Mesendoderm (in vitro differentiated cells): ENCODE results near the gene MACROD2.

Source experiments
- DNase-seq: peaks from one replicate; pipeline ENCODE4 v3.0.0; 2013
- H2AK5ac ChIP-seq: 2 replicates; pipeline ENCODE4 v1.6.1; 2013; ENCODE audit warnings: low read length, inconsistent platforms
- H2BK120ac ChIP-seq: 2 replicates; pipeline ENCODE4 v1.6.1; 2013; ENCODE audit warnings: low read depth, mild to moderate bottlenecking, low read length, moderate library complexity, mixed read lengths
- H2BK15ac ChIP-seq: replicated peaks from 2 replicates; pipeline ENCODE4 v1.6.1; 2013; ENCODE audit warnings: low read depth, mild to moderate bottlenecking, moderate library complexity
- H2BK5ac ChIP-seq: 2 replicates; pipeline ENCODE4 v1.6.1; 2013; ENCODE audit warnings: low read length, inconsistent platforms
- H3K18ac ChIP-seq: 2 replicates; pipeline ENCODE4 v1.6.1; 2013; ENCODE audit warnings: mild to moderate bottlenecking, low read length, mixed read lengths
- H3K23ac ChIP-seq: one replicate; pipeline ENCODE4 v1.6.1; 2013; ENCODE audit warnings: low read length
- H3K27ac ChIP-seq: 2 replicates; pipeline ENCODE4 v1.5.1; 2013; ENCODE audit warnings: low read depth, mild to moderate bottlenecking, inconsistent platforms, low read length, moderate library complexity
- H3K27me3 ChIP-seq: 2 replicates; pipeline ENCODE4 v1.6.1; 2013; ENCODE audit warnings: low read length, control low read depth, mild to moderate bottlenecking, inconsistent platforms; ENCODE audit not compliant: insufficient read depth, poor library complexity
- H3K36me3 ChIP-seq: 2 replicates; pipeline ENCODE4 v1.6.1; 2013; ENCODE audit warnings: low read length, inconsistent platforms; ENCODE audit not compliant: control insufficient read depth, insufficient read depth
- H3K4ac ChIP-seq: one replicate; pipeline ENCODE4 v1.6.1; 2013; ENCODE audit warnings: low read depth, mild to moderate bottlenecking, low read length, moderate library complexity
- H3K4me1 ChIP-seq: 2 replicates; pipeline ENCODE4 v1.6.1; 2013; ENCODE audit warnings: low read depth, low read length, inconsistent platforms; ENCODE audit not compliant: control insufficient read depth
- H3K4me2 ChIP-seq: 2 replicates; pipeline ENCODE4 v1.6.1; 2013; ENCODE audit warnings: low read length
- H3K4me3 ChIP-seq: 2 replicates; pipeline ENCODE4 v1.5.1; 2013; ENCODE audit warnings: mild to moderate bottlenecking, low read length
- H3K56ac ChIP-seq: one replicate; pipeline ENCODE4 v1.6.1; 2013; ENCODE audit warnings: low read length
- H3K79me1 ChIP-seq: 2 replicates; pipeline ENCODE4 v1.6.1; 2013; ENCODE audit warnings: low read length, inconsistent platforms
- H3K79me2 ChIP-seq: 2 replicates; pipeline ENCODE4 v1.6.1; 2013; ENCODE audit warnings: mild to moderate bottlenecking, low read length; ENCODE audit not compliant: control insufficient read depth, insufficient read depth
- H3K9ac ChIP-seq: 2 replicates; pipeline ENCODE4 v1.6.1; 2013; ENCODE audit warnings: low read length, inconsistent platforms
- H4K5ac ChIP-seq: one replicate; pipeline ENCODE4 v1.6.1; 2013; ENCODE audit warnings: low read length
- H4K8ac ChIP-seq: one replicate; pipeline ENCODE4 v1.6.1; 2013; ENCODE audit warnings: low read depth, mild to moderate bottlenecking, control low read depth, low read length, moderate library complexity
- WGBS: extraction: QIAGEN DNeasy Blood & Tissue Kit; methylation state at CpG from one replicate; pipeline ENCODE4 v1.1.7; 2013; ENCODE audit warnings: low lambda C conversion rate, missing lambda C conversion rate; ENCODE audit not compliant: insufficient coverage; ENCODE audit errors: extremely low coverage; 5-methylcytosine and 5-hydroxymethylcytosine counted together

MACROD2 gene

DNA sequence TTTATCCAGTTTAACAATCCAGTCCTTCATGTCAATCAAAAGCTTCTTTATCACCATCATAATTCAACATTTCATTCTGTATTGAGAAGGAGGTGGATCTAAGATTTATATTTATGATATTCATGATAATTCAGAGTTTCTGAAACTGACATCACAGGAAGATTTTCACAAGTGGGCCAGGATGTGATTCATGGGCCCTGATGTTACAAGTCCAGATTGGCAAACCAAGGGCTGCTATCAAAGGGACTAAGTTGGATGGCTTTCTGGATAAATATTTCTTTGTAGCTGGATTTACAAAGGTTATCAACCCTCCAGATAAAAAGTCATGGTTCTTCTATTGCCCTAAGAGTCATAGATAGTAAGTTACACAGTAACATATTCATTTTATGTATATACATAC is 1711.4 kb downstream of the MACROD2 start:
- Histone ChIP-seq H3K36me3 (no peaks in the 10 kb centered on the region), H2BK120ac (no peak overlapping the region), H4K8ac (no peak overlapping the region), H2AK5ac (no peak overlapping the region), H3K4me3 (no peak overlapping the region), H3K9ac (no peak overlapping the region), H3K79me1 (no peaks in the 10 kb centered on the region), H3K79me2 (no peaks in the 10 kb centered on the region), H2BK15ac (no peak overlapping the region), H3K18ac (no peak overlapping the region), H3K4me1 (no peaks in the 10 kb centered on the region), H4K5ac (no peak overlapping the region), H3K4me2 (no peak overlapping the region), H3K27me3 (no peaks in the 10 kb centered on the region), H3K4ac (no peak overlapping the region), H2BK5ac (no peak overlapping the region), H3K23ac (no peak overlapping the region), H3K56ac (no peak overlapping the region), H3K27ac (no peak overlapping the region)
- no peak for DNase-seq

DNA sequence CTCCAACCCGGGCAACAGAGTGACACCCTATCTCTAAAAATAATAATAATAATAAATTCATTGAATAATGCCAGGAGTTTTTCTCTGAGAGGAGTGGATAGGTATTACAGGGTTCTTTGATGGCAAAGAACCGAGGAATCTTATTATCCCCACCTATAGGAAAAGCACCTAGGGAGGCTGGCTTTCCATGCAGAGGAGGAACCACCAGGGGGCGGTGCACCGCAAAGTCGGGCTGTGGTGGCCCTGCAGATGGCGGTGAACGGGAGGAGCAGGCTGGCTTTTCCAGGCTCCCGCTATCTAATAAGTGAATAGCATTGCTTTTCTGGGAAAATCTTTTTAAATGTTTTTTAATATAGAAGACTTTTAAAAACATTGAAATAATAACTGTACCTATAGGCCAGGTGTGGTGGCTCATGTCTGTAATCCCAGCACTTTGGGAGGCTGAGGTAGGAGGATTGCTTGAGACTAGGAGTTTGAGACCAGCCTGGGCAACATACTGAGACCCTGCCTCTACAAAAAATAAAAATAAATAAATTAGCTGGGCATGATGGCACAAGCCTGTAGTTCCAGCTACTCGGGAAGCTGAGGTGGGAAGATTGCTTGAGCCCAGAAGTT is 1713.8 kb downstream of the MACROD2 start:
- peak; percentile 71 for DNase-seq
- H3K79me2 ChIP-seq = no peaks in the 10 kb centered on the region
- no peaks in the 10 kb centered on the region for H3K27me3 ChIP-seq
- H3K56ac ChIP-seq = no peak overlapping the region
- no peak overlapping the region for H3K18ac ChIP-seq
- H2BK5ac ChIP-seq = no peak overlapping the region
- no peaks in the 10 kb centered on the region for H3K36me3 ChIP-seq
- H4K5ac ChIP-seq = no peak overlapping the region
- H3K4ac ChIP-seq = no peak overlapping the region
- H4K8ac ChIP-seq = no peak overlapping the region
- H3K27ac ChIP-seq = no peak overlapping the region
- WGBS = no CpG with 5 or more reads among the region's 9 CpGs
- H2BK120ac ChIP-seq = no peak overlapping the region
- no peak overlapping the region for H3K9ac ChIP-seq
- no peak overlapping the region for H3K4me2 ChIP-seq
- H2AK5ac ChIP-seq = no peak overlapping the region
- no peak overlapping the region for H2BK15ac ChIP-seq
- H3K4me3 ChIP-seq = no peak overlapping the region
- H3K79me1 ChIP-seq = no peaks in the 10 kb centered on the region
- peaks cover under 1% of the 10 kb centered on the region for H3K4me1 ChIP-seq
- H3K23ac ChIP-seq = no peak overlapping the region

DNA sequence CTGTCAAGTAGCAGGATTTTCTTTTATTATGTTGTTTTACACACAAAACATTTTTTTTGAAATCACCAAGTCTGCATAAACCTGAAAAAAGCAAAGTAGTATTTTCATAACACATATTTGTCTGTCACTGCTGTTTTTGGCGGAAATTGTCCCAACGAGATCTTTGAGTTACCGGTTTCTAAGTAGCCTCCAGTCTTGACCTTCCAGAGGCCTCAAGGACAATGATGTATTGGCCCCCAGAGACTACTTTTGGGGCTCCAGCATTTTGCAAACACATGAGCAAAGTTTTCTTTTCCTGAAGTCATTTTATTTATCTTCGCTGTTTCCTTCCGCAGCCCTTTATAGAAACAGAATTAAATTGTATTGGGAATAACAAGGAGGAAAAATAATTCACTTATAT is 1715.3 kb downstream of the MACROD2 start:
- H2BK5ac ChIP-seq = no peak overlapping the region

DNA sequence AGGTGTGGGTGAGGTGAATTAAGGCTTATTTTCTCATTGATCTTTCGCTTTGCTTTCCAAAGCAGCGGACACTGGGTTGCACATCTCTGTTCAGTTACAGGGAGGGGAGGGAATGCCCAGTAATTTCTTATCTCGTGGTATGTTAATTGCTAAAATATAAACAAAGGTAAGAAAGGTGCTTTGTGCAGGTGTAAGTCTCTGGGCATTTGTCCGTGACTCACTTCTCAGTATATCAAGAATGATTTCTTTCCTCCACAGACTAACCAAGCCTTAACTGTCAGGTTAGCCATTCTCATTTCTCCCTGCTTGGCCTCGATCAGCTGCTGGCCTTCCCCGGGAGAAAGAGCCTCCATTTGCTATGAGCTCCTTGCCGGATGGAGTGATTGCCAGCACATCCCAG is 1715.9 kb downstream of the MACROD2 start:
- H4K5ac ChIP-seq = no peak overlapping the region
- no peak overlapping the region for H2BK5ac ChIP-seq
- peaks cover 2% of the 10 kb centered on the region for H3K4me1 ChIP-seq
- no peak overlapping the region for H3K4me2 ChIP-seq
- H3K79me2 ChIP-seq = no peaks in the 10 kb centered on the region
- no peaks in the 10 kb centered on the region for H3K27me3 ChIP-seq
- H3K27ac ChIP-seq = no peak overlapping the region
- H3K4ac ChIP-seq = no peak overlapping the region
- H2BK120ac ChIP-seq = no peak overlapping the region
- H3K4me3 ChIP-seq = no peak overlapping the region
- DNase-seq = no peak
- H2BK15ac ChIP-seq = no peak overlapping the region
- no peaks in the 10 kb centered on the region for H3K36me3 ChIP-seq
- H4K8ac ChIP-seq = no peak overlapping the region
- no peak overlapping the region for H3K23ac ChIP-seq
- WGBS = no CpG with 5 or more reads among the region's 7 CpGs
- no peak overlapping the region for H3K18ac ChIP-seq
- H2AK5ac ChIP-seq = no peak overlapping the region
- H3K56ac ChIP-seq = no peak overlapping the region
- no peaks in the 10 kb centered on the region for H3K79me1 ChIP-seq
- no peak overlapping the region for H3K9ac ChIP-seq

More for the DNA sequence above, 1715.3 kb downstream of the MACROD2 start:
- H3K4me2 ChIP-seq = no peak overlapping the region
- no peak overlapping the region for H2BK120ac ChIP-seq
- no peak overlapping the region for H3K56ac ChIP-seq
- H3K79me2 ChIP-seq = no peaks in the 10 kb centered on the region
- no peaks in the 10 kb centered on the region for H3K36me3 ChIP-seq
- H3K4ac ChIP-seq = no peak overlapping the region
- no peaks in the 10 kb centered on the region for H3K79me1 ChIP-seq
- no peak overlapping the region for H4K8ac ChIP-seq
- WGBS = no CpG with 5 or more reads among the region's 5 CpGs
- no peak overlapping the region for H2AK5ac ChIP-seq
- H3K27ac ChIP-seq = no peak overlapping the region
- H3K23ac ChIP-seq = no peak overlapping the region
- H4K5ac ChIP-seq = no peak overlapping the region
- H3K18ac ChIP-seq = no peak overlapping the region
- no peak for DNase-seq
- H3K4me3 ChIP-seq = no peak overlapping the region
- peaks cover 2% of the 10 kb centered on the region for H3K4me1 ChIP-seq
- H3K9ac ChIP-seq = no peak overlapping the region
- H2BK15ac ChIP-seq = no peak overlapping the region
- H3K27me3 ChIP-seq = no peaks in the 10 kb centered on the region

DNA sequence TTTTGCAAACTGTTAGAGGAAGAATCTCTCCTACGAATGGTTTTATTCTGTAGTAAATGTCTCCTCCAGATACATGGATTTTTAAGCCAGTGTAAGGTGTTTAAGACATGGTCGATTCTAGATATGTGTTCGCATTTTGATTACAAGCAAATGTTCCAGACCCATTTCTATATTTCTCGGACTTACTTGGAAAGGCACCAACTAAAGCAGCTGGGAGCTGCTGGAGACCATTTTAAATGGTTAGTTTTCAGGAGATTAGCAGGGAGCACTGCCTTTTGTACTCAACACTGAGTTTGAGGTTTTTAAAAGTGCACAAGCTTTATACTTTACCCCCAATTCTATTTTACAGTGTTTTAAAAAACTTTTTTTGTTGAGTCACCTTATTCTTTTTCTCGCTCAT is 1720.9 kb downstream of the MACROD2 start:
- no peak overlapping the region for H2BK15ac ChIP-seq
- H3K79me2 ChIP-seq = no peaks in the 10 kb centered on the region
- H3K27ac ChIP-seq = no peak overlapping the region
- H3K4me1 ChIP-seq = peaks cover 2% of the 10 kb centered on the region
- H3K23ac ChIP-seq = no peak overlapping the region
- H3K36me3 ChIP-seq = no peaks in the 10 kb centered on the region
- no peak overlapping the region for H2BK5ac ChIP-seq
- DNase-seq = no peak
- no peak overlapping the region for H4K5ac ChIP-seq
- no peak overlapping the region for H4K8ac ChIP-seq
- no peaks in the 10 kb centered on the region for H3K79me1 ChIP-seq
- WGBS = no CpG with 5 or more reads among the region's 5 CpGs
- H2BK120ac ChIP-seq = no peak overlapping the region
- no peak overlapping the region for H3K4me3 ChIP-seq
- H3K9ac ChIP-seq = no peak overlapping the region
- H3K4ac ChIP-seq = no peak overlapping the region
- H3K27me3 ChIP-seq = no peaks in the 10 kb centered on the region
- no peak overlapping the region for H3K18ac ChIP-seq
- no peak overlapping the region for H3K56ac ChIP-seq
- no peak overlapping the region for H3K4me2 ChIP-seq
- no peak overlapping the region for H2AK5ac ChIP-seq

DNA sequence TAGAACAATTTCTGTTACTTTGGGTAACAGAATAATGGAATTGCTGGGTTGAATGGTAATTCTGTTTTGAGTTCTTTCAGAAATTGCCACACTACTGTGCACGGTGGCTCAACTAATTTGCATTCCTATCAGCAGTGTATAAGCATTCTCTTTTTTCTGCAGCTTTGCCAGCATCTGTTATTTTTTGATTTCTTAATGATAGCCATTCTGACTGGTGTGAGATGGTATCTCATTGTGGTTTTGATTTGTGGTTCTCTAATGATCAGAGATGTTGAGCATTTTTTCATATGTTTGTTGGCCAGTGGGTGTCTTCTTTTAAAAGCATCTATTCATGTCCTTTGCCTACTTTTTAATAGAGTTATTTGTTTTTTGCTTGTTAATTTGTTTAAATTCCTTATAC is 1731.1 kb downstream of the MACROD2 start:
- Histone ChIP-seq H3K4me3 (no peak overlapping the region), H3K9ac (no peak overlapping the region), H3K4ac (no peak overlapping the region), H3K18ac (no peak overlapping the region), H3K23ac (no peak overlapping the region), H3K56ac (no peak overlapping the region), H3K36me3 (no peaks in the 10 kb centered on the region), H4K5ac (no peak overlapping the region), H2AK5ac (no peak overlapping the region), H2BK120ac (no peak overlapping the region), H3K4me1 (no peaks in the 10 kb centered on the region), H3K27ac (no peak overlapping the region), H4K8ac (no peak overlapping the region), H3K79me2 (no peaks in the 10 kb centered on the region), H3K79me1 (no peaks in the 10 kb centered on the region), H3K4me2 (no peak overlapping the region), H2BK15ac (no peak overlapping the region), H2BK5ac (no peak overlapping the region), H3K27me3 (no peaks in the 10 kb centered on the region)
- WGBS = no CpG with 5 or more reads among the region's 1 CpG
- no peak for DNase-seq
